Measurements from ENCODE around the gene VAPA. TPM values are rescaled to one million over a fixed set of nuclear protein-coding genes. Genes with fewer than 3 reads are reported as not detected.

VAPA gene
- total and polyA plus RNA-seq, 2 of the 4 experiments (the other 2 are of a cell fraction), result 199 to 206 TPM

DNA sequence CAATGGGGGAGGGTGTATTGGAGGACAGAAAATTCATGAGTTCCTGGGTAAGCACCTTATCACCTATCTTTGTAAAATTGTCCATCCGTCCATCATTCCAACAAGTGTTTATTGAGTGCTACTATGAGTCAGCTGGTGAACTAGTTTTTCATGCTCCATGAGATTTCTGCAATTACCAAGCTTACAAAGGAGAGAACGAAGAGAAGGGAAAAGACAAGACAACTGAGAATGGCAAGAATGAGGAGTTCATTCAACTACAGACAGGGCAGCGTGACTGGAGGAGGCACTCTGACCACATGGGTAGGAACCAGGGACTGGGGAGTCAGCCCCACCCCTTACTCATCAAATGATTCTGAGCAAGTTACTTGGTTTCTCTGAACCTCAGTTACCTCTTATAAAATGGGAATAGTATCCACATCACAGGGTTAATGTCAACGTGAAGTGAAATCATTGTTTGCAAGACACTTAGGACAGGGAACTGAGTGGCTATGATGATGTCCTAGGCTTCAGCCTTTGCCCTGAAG, 46.7 kb upstream of the VAPA start:
- ChIA-PET POLR2A (ENCODE audit: unreplicated experiment) (no interaction called here), CTCF (interaction anchor here (0.6 kb wide), 1 partner anchor 581 kb away, joined by 3 read pairs; no protein-coding TSS in a partner anchor)
- Histone ChIP-seq H3K9me1 (ENCODE audit: insufficient read depth, low read length) (peaks cover 10% of the 10 kb centered on the region), H3K4me1 (ENCODE audit: control insufficient read depth, insufficient read depth, low read length) (peaks cover 15% of the 10 kb centered on the region), H2AK9ac (replicated peaks; ENCODE audit: low read depth, low read length, poor library complexity) (no peak overlapping the region), H4K91ac (ENCODE audit: insufficient read depth, low read depth, low read length) (no peak overlapping the region), H3K27me3 (ENCODE audit: control insufficient read depth, insufficient read depth, low read length) (no peaks in the 10 kb centered on the region), H2AK5ac (ENCODE audit: low read depth, low read length) (no peak overlapping the region), H2BK120ac (ENCODE audit: low read depth, low read length) (no peak overlapping the region), H4K20me1 (ENCODE audit: insufficient read depth, low read length) (no peaks in the 10 kb centered on the region), H3K14ac (replicated peaks; ENCODE audit: low read depth, low read length) (no peak overlapping the region), H4K8ac (ENCODE audit: low read depth in 2 of 2, low read length in 2 of 2) (no peak overlapping the region), H3K9ac (ENCODE audit: low read depth, low read length) (no peak overlapping the region), H3K27ac (ENCODE audit: insufficient read depth, low read length) (no peak overlapping the region), H3K56ac (ENCODE audit: extremely low read depth, insufficient read depth, low read length) (no peak overlapping the region), H4K5ac (ENCODE audit: low read depth, low read length) (no peak overlapping the region), H2AFZ (replicated peaks; ENCODE audit: low read length, poor library complexity) (no peak overlapping the region), H2BK20ac (ENCODE audit: low read depth, low read length) (no peak overlapping the region), H3K23ac (ENCODE audit: low read depth, low read length) (no peak overlapping the region), H3K36me3 (ENCODE audit: control insufficient read depth, insufficient read depth, low read length) (peaks cover 2% of the 10 kb centered on the region; the same call in 1 of the 2 replicates), H3K4me2 (ENCODE audit: low read depth, low read length) (no peak overlapping the region), H3K79me1 (ENCODE audit: low read depth in 1 of 2, low read length in 2 of 2) (no peaks in the 10 kb centered on the region), H3K18ac (ENCODE audit: low read depth, low read length) (no peak overlapping the region), H3K4ac (ENCODE audit: low read depth, low read length) (0 out of 2 replicates have a peak overlapping the region, but pooled peaks have one; percentile 7), H3K4me3 (ENCODE audit: insufficient read depth, low read depth, low read length) (no peak overlapping the region), H2BK5ac (ENCODE audit: low read depth, low read length, poor library complexity, severe bottlenecking) (no peak overlapping the region), H3K9me3 (ENCODE audit: control insufficient read depth, insufficient read depth, low read length) (peaks cover 13% of the 10 kb centered on the region; the same call in 1 of the 2 replicates), H2BK15ac (ENCODE audit: low read depth, low read length) (no peak overlapping the region)
- DNase-seq (no peak), ATAC-seq (ENCODE audit: low read depth) (no peak)
- TF ChIP-seq, protein P1, sequence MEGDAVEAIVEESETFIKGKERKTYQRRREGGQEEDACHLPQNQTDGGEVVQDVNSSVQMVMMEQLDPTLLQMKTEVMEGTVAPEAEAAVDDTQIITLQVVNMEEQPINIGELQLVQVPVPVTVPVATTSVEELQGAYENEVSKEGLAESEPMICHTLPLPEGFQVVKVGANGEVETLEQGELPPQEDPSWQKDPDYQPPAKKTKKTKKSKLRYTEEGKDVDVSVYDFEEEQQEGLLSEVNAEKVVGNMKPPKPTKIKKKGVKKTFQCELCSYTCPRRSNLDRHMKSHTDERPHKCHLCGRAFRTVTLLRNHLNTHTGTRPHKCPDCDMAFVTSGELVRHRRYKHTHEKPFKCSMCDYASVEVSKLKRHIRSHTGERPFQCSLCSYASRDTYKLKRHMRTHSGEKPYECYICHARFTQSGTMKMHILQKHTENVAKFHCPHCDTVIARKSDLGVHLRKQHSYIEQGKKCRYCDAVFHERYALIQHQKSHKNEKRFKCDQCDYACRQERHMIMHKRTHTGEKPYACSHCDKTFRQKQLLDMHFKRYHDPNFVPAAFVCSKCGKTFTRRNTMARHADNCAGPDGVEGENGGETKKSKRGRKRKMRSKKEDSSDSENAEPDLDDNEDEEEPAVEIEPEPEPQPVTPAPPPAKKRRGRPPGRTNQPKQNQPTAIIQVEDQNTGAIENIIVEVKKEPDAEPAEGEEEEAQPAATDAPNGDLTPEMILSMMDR (conservative IDR thresholded peaks at IDR 0.05; ENCODE audit: low read depth, low read length), result no peak
- TF ChIP-seq NFE2L2 (IDR thresholded peaks at IDR 0.05; ENCODE audit: low read depth, low read length) (no peak), FOS (IDR thresholded peaks at IDR 0.05; ENCODE audit: low read depth, low read length) (no peak), MAFK (IDR thresholded peaks at IDR 0.05; ENCODE audit: low read depth, low read length) (no peak), RFX5 (IDR thresholded peaks at IDR 0.05; ENCODE audit: low read depth, low read length) (no peak), BHLHE40 (IDR thresholded peaks at IDR 0.05; ENCODE audit: low read depth, low read length) (no peak), CHD1 (IDR thresholded peaks at IDR 0.05; ENCODE audit: low read depth, low read length) (no peak), POLR2A (IDR thresholded peaks at IDR 0.05; ENCODE audit: low read depth, low read length) (no peak)
- BruUV-seq (replicated peaks), result no TSS peak
- dilution Hi-C loops (cut with HindIII; ENCODE audit: low sequenced_read_pairs, unreplicated experiment) (no loop called here), intact Hi-C loops (cut with micrococcal nuclease) (no loop called here), in situ Hi-C loops (cut with MboI; ENCODE audit: low sequenced_read_pairs) (no loop called here)
- 60% methylated on average over 1 of the region's 4 CpGs; no CpG with 5 or more reads in 1 of the 2 experiments for WGBS, 2 experiments (ENCODE audit: extremely low coverage in 2 of 2, insufficient read length in 1 of 2)

All from IMR-90 (cell line).